A673 (cell line): ENCODE data around the gene CD4. TPM values are rescaled to one million over a fixed set of nuclear protein-coding genes. Genes with fewer than 3 reads are reported as not detected.

Experiments used
- BruUV-seq: library from RNA; stranded (reverse); fragments of 400-500 nt; replicated peaks from 2 replicates; lab custom pipeline; 2021; lab: Mats Ljungman, UMichigan
- CTCF ChIA-PET: fragments of 300-600 bp; sonication (Branson Sonifier 250); formaldehyde crosslinking; loops from one replicate; lab custom pipeline; 2022; ENCODE audit warnings: antibody characterized with exemption; lab: Charles Lee
- POLR2A ChIA-PET: fragments of 300-600 bp; sonication (Branson Sonifier 250); formaldehyde crosslinking; loops from one replicate; lab custom pipeline; 2022; ENCODE audit warnings: antibody characterized with exemption; ENCODE audit not compliant: low non-redundant PET; lab: Charles Lee
- DNase-seq: peaks from one replicate; pipeline ENCODE4 v3.0.0-alpha.2; 2015; ENCODE audit warnings: low spot score
- H3K27ac ChIP-seq: fragments of 200-600 bp; sonication (generic); 2 replicates; pipeline ENCODE4 v1.5.1; 2016; ENCODE audit warnings: mixed run types, low read depth, mild to moderate bottlenecking, mixed read lengths, antibody characterized with exemption, low read length; ENCODE audit not compliant: poor library complexity, severe bottlenecking
- H3K27me3 ChIP-seq: fragments of 200-600 bp; sonication (generic); replicated peaks from 2 replicates; pipeline ENCODE4 v1.6.1; 2017; ENCODE audit warnings: mixed run types, low read depth, mild to moderate bottlenecking, mixed read lengths, antibody characterized with exemption, low read length; ENCODE audit not compliant: insufficient read depth, poor library complexity
- H3K36me3 ChIP-seq: fragments of 200-600 bp; sonication (generic); 2 replicates; pipeline ENCODE4 v1.6.1; 2016; ENCODE audit warnings: mixed run types, mild to moderate bottlenecking, mixed read lengths, antibody characterized with exemption, low read length; ENCODE audit not compliant: insufficient read depth, poor library complexity, severe bottlenecking
- H3K4me1 ChIP-seq: fragments of 200-600 bp; sonication (generic); 2 replicates; pipeline ENCODE4 v1.6.1; 2017; ENCODE audit warnings: mixed run types, mild to moderate bottlenecking, mixed read lengths, antibody characterized with exemption, low read length; ENCODE audit not compliant: insufficient read depth, poor library complexity, severe bottlenecking
- H3K4me3 ChIP-seq: fragments of 200-600 bp; sonication (generic); 2 replicates; pipeline ENCODE4 v1.5.1; 2016; ENCODE audit warnings: low read depth, mixed run types, mild to moderate bottlenecking, mixed read lengths, low read length; ENCODE audit not compliant: poor library complexity, severe bottlenecking
- H3K9me3 ChIP-seq: fragments of 200-600 bp; sonication (generic); 2 replicates; pipeline ENCODE4 v1.6.1; 2016; ENCODE audit warnings: mixed run types, low read depth, mild to moderate bottlenecking, mixed read lengths, antibody characterized with exemption, low read length; ENCODE audit not compliant: poor library complexity, severe bottlenecking
- EZH2 ChIP-seq: fragments of 200-600 bp; sonication (generic); IDR thresholded peaks from 2 replicates; pipeline ENCODE4 v1.6.1; 2017; ENCODE audit warnings: borderline replicate concordance, low read depth, mild to moderate bottlenecking, mixed read lengths, antibody characterized with exemption, low read length; ENCODE audit not compliant: poor library complexity, severe bottlenecking
- intact Hi-C: fragments of 100-400 bp; cut with micrococcal nuclease; formaldehyde crosslinking; loops from one replicate; pipeline ENCODE4 v1.10.0; 2022; ENCODE audit not compliant: unreplicated experiment
- total RNA-seq: library from RNA; stranded (reverse); gene quantifications from 2 replicates; pipeline ENCODE4 v1.2.3, GENCODE V29; 2021
- TF ChIP-seq, protein P1 (sequence below): fragments of 300-800, 200-600 bp; sonication (generic); conservative IDR thresholded peaks from 2 replicates; pipeline ENCODE4 v1.5.1; 2017; ENCODE audit warnings: low read depth, mild to moderate bottlenecking, antibody characterized with exemption, low read length, moderate library complexity, mixed read lengths

The CD4 gene
- total RNA-seq, 1 experiment from 2014 or later, result not detected

- peak overlapping the region; percentile 97 for H3K4me3 ChIP-seq
- BruUV-seq, result no TSS peak
- no peak for TF ChIP-seq EZH2
- TF ChIP-seq, protein P1, sequence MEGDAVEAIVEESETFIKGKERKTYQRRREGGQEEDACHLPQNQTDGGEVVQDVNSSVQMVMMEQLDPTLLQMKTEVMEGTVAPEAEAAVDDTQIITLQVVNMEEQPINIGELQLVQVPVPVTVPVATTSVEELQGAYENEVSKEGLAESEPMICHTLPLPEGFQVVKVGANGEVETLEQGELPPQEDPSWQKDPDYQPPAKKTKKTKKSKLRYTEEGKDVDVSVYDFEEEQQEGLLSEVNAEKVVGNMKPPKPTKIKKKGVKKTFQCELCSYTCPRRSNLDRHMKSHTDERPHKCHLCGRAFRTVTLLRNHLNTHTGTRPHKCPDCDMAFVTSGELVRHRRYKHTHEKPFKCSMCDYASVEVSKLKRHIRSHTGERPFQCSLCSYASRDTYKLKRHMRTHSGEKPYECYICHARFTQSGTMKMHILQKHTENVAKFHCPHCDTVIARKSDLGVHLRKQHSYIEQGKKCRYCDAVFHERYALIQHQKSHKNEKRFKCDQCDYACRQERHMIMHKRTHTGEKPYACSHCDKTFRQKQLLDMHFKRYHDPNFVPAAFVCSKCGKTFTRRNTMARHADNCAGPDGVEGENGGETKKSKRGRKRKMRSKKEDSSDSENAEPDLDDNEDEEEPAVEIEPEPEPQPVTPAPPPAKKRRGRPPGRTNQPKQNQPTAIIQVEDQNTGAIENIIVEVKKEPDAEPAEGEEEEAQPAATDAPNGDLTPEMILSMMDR, result peak; percentile 53; the same call in 1 of the 2 replicates
- no peaks in the 10 kb centered on the region for H3K9me3 ChIP-seq
- H3K27ac ChIP-seq, result peak overlapping the region; percentile 88
- peaks cover 40% of the 10 kb centered on the region for H3K4me1 ChIP-seq
- CTCF ChIA-PET, result interaction anchor here (0.5 to 2.0 kb wide), 8 partner anchors 11 to 342 kb away, joined by 3 to 21 read pairs (median 4); partner anchors contain the start of genes C1RL, CDCA3, MLF2 and USP5
- no peaks in the 10 kb centered on the region for H3K27me3 ChIP-seq
- POLR2A ChIA-PET, result no interaction called here
- DNase-seq, result peak; percentile 71
- peaks cover 24% of the 10 kb centered on the region for H3K36me3 ChIP-seq
- intact Hi-C loops, result loop anchor here (2.0 to 10.0 kb wide), 3 partner anchors 14 to 198 kb away; partner anchors contain the start of genes MLF2 and P3H3
Observed at GRCh38 chr12:6766651-6767349, 22.5 kb upstream of the CD4 start.

GRCh38 chr12:6767353-6768319, 21.7 kb upstream of the CD4 start:
- Histone ChIP-seq H3K4me1 (peaks cover 40% of the 10 kb centered on the region), H3K27me3 (no peaks in the 10 kb centered on the region), H3K4me3 (peak overlapping the region; percentile 97), H3K27ac (peak overlapping the region; percentile 88), H3K9me3 (no peaks in the 10 kb centered on the region), H3K36me3 (peaks cover 24% of the 10 kb centered on the region)
- CTCF ChIA-PET, result interaction anchor here (0.5 to 1.6 kb wide), 5 partner anchors 10 to 341 kb away, joined by 3 to 10 read pairs (median 4); partner anchors contain the start of genes C1RL and ZNF384
- intact Hi-C loops, result loop anchor here (2.0 to 10.0 kb wide), 3 partner anchors 15 to 197 kb away; partner anchors contain the start of genes MLF2 and P3H3
- TF ChIP-seq EZH2, result no peak
- TF ChIP-seq, protein P1, result no peak
- BruUV-seq, result TSS peak; percentile 30
- POLR2A ChIA-PET, result interaction anchor here (0.5 kb wide), 1 partner anchor 229 kb away, joined by 3 read pairs; no protein-coding TSS in a partner anchor
- DNase-seq, result peak; percentile 57

DNA sequence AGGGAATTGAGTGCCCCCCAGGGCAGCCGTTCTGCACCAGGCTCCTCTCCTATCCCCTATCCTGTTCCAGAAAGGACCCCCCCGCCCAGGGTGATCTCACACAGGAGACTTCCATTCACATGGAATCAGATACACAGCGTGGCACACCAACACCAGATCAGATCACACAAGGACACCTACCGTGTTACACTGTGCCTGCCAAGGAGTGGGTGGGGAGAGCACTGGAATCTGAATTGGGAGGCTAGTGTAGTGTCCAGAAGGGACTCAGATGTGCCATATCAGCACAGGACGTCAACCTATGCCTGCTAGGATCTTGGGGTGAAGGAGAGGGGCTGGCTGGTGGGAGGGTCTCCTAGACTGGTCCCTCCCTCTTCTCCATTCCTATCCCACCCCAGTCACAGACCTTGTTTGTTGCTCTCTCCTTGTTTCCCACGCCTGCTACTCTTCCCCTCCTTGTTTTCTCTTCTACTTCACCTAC, 20.9 kb upstream of the CD4 start:
- H3K27ac ChIP-seq, result peak overlapping the region; percentile 88
- BruUV-seq, result no TSS peak
- peaks cover 38% of the 10 kb centered on the region for H3K4me1 ChIP-seq
- peak overlapping the region; percentile 97 for H3K4me3 ChIP-seq
- no peaks in the 10 kb centered on the region for H3K27me3 ChIP-seq
- intact Hi-C loops, result loop anchor here (5.0 to 10.0 kb wide), 2 partner anchors 59 to 196 kb away; partner anchors contain the start of gene P3H3
- POLR2A ChIA-PET, result no interaction called here
- CTCF ChIA-PET, result no interaction called here
- DNase-seq, result peak; percentile 33
- TF ChIP-seq EZH2, result no peak
- TF ChIP-seq, protein P1, result no peak
- H3K9me3 ChIP-seq, result no peaks in the 10 kb centered on the region
- H3K36me3 ChIP-seq, result peaks cover 24% of the 10 kb centered on the region
